HG03558 (cell line): Measurements from ENCODE around the gene POLN.

Experiments
- ATAC-seq: cut with Tn5 transposase; IDR thresholded peaks from one replicate; pipeline ENCODE4 v1.9.1; 2021; ENCODE audit warnings: moderate number of reproducible peaks; ENCODE audit not compliant: unreplicated experiment; ENCODE audit errors: extremely low read depth

Gene POLN

GRCh38 chr4:2064276-2064991 is 177.5 kb downstream of the POLN start:
- no peak for ATAC-seq

- ATAC-seq = no peak
Observed at GRCh38 chr4:2063557-2064275, 178.2 kb downstream of the POLN start.

GRCh38 chr4:2062808-2063524 is 179.0 kb downstream of the POLN start:
- ATAC-seq = no peak

GRCh38 chr4:2062168-2062807 is 179.6 kb downstream of the POLN start:
- ATAC-seq = no peak

GRCh38 chr4:2061186-2062131 is 180.5 kb downstream of the POLN start:
- no peak for ATAC-seq

GRCh38 chr4:2060611-2061185 is 181.2 kb downstream of the POLN start:
- ATAC-seq = no peak

- no peak for ATAC-seq
Observed at GRCh38 chr4:2059726-2060602, 182.0 kb downstream of the POLN start.

- ATAC-seq = no peak
Observed at GRCh38 chr4:2059046-2059725, 182.7 kb downstream of the POLN start, which contains the start of gene NAT8L. NAT8L (plus strand) TSS chr4:2059327; CDS start chr4:2059512, 185 bp downstream.

GRCh38 chr4:2058264-2059045 is 183.5 kb downstream of the POLN start:
- no peak for ATAC-seq

GRCh38 chr4:2057382-2058065 is 184.4 kb downstream of the POLN start:
- no peak for ATAC-seq

GRCh38 chr4:2054217-2054616 is 187.7 kb downstream of the POLN start:
- no peak for ATAC-seq

- ATAC-seq = no peak
Observed at GRCh38 chr4:2051086-2051485, 190.8 kb downstream of the POLN start.

GRCh38 chr4:2049811-2050210 is 192.1 kb downstream of the POLN start:
- no peak for ATAC-seq

GRCh38 chr4:2049381-2049780 is 192.5 kb downstream of the POLN start:
- ATAC-seq = no peak

- no peak for ATAC-seq
Observed at GRCh38 chr4:2048831-2049230, 193.1 kb downstream of the POLN start.

GRCh38 chr4:2047781-2048581 is 193.9 kb downstream of the POLN start:
- no peak for ATAC-seq
